ENCODE measurements around the gene CNFN.
A peak's percentile ranks its signal among the peaks of the same experiment; 100 is the strongest.

The CNFN gene, protein sequence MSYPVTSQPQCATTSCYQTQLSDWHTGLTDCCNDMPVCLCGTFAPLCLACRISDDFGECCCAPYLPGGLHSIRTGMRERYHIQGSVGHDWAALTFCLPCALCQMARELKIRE

DNA sequence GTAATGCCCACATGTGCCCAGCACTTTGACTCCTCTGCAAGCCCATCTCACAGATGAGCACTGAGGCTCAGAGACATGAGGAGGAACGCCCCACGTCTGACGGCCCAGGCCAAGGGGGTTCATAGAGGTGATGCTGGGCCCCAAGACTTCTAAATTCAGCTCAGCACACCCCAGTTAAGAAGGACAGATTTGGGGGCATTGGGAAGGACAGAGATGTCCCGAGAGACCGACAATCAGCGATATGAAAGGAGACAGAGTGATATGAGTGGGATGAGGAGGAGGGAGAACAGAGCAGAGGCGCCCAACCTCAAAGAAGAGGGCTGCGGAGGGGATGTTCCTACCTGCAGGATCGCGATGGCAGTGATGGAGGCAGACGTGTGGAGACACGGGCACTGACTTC lies at the start of gene CNFN:
CNFN (minus strand) TSS at position 399 of the 400 bp plus-strand sequence. CDS start 1,260 bp downstream, outside the sequence.
- DNase-seq (ENCODE audit: extremely low read depth, low read depth): no peak
- TF ChIP-seq, protein P1, sequence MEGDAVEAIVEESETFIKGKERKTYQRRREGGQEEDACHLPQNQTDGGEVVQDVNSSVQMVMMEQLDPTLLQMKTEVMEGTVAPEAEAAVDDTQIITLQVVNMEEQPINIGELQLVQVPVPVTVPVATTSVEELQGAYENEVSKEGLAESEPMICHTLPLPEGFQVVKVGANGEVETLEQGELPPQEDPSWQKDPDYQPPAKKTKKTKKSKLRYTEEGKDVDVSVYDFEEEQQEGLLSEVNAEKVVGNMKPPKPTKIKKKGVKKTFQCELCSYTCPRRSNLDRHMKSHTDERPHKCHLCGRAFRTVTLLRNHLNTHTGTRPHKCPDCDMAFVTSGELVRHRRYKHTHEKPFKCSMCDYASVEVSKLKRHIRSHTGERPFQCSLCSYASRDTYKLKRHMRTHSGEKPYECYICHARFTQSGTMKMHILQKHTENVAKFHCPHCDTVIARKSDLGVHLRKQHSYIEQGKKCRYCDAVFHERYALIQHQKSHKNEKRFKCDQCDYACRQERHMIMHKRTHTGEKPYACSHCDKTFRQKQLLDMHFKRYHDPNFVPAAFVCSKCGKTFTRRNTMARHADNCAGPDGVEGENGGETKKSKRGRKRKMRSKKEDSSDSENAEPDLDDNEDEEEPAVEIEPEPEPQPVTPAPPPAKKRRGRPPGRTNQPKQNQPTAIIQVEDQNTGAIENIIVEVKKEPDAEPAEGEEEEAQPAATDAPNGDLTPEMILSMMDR (IDR thresholded peaks at IDR 0.05; ENCODE audit: low read depth, low read length): no peak

DNA sequence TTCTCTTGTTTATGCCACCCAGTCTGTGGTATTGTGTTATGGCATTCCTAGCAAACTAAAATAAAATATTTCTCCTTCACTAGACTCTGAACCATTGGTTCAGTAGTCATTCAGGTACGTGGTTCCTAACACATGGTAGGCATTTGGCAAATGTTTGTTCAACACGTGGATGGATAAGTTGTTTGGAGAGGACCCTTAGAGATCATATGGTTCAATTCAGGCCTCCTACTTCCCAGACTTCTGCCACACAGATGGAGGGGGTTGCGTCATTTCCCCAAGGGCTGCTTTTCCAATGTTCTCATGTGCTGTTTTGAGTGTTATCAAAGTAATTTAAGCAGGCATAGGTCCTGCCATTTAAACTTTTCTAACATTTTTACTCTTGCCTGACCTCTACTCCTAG lies 45.9 kb upstream of the CNFN start:
- no peak for DNase-seq (ENCODE audit: extremely low read depth, low read depth)
- TF ChIP-seq, protein P1 (IDR thresholded peaks at IDR 0.05; ENCODE audit: low read depth, low read length): no peak

DNA sequence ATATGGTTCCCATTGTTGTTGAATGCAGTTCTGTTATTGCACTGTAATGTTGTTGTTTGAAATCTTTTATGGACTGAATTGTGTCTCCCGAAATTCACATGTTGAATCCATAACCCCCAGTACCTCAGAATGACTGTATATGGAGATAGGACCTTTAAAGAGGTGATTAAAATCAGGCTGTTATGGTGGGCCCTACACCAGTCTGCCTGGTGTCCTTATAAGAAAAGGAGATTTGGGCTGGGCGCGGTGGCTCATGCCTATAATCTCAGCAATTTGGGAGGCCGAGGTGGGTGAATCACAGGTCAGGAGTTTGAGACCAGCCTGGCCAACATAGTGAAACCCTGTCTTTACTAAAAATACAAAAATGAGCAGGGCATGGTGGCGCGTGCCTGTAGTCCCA lies 45.2 kb upstream of the CNFN start:
- TF ChIP-seq, protein P1 (IDR thresholded peaks at IDR 0.05; ENCODE audit: low read depth, low read length): no peak
- DNase-seq (ENCODE audit: extremely low read depth, low read depth): no peak

DNA sequence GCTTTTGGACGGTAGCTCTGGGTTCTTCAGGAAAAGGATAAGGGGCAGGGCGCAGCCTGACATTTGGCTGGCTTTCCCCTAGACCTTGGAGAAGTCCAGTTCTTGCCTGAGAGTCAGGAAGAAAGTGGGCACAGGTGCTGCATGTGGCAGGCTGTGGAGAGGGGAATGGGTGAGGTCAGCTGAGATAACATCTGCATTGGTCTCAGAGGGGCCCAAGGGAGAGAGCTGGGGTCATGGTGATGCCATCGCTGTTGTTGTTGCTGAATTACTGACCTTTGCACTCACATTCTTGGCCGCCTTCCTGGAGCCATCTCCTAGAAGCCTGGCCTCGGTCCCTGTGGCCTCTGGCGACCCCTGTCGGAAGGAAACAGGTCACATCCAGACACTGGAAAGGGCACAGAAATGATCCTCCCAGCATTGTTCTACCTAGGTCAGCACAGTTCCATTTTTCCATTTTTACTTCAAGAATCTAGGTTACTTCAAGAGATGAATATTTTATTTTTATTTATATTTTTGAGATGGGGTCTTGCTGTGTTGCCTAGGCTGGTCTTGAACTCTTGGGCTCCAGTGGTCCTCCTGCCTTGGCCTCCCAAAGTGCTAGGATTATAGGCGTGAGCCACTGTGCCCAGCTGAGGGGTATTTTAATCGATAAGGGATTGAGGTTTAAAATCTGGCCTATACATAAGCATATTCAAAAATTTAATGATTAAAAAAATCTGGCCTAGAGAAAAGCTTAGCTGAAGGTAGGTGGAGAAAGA lies 43.6 kb upstream of the CNFN start:
- no peak for DNase-seq (ENCODE audit: extremely low read depth, low read depth)
- TF ChIP-seq, protein P1 (IDR thresholded peaks at IDR 0.05; ENCODE audit: low read depth, low read length): peak; percentile 53

DNA sequence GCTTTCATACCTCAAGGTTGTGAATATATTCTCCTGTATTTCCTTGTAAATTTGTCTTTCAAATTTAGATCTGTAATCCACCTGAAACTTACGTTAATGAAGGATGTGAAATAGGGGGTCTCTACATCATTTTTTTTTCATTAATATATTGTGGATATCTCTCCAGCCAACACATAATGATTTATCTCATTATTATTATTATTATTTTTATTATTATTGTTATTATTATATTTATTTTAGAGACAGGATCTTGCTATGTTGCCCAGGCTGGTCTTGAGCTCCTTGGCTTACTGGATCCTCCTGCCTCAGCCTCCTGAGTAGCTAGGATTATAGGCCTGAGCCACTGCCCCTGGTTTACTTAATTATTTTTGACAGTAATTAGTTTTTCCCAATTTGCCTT lies 41.4 kb upstream of the CNFN start:
- TF ChIP-seq, protein P1 (IDR thresholded peaks at IDR 0.05; ENCODE audit: low read depth, low read length): no peak
- no peak for DNase-seq (ENCODE audit: extremely low read depth, low read depth)

DNA sequence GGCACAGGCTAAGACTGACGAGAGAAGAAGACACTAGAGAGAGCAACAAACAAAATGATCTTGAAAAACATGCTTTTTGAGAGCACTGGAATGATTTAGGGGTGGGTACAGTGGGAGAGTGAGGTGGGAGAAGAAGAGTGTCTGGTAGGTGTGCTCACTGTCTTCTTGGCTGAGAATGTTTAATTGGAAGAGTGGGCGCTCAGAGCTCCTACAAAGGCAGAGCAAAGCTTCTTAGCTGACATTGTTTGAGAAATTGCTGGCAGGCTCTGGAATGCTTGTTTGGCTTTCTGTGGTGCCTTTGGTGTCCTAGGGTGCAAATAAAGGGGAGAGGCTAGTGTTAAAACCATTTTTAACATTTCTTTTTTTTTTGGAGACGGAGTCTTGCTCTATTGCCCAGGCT lies 38.6 kb upstream of the CNFN start:
- DNase-seq (ENCODE audit: extremely low read depth, low read depth): no peak
- TF ChIP-seq, protein P1 (IDR thresholded peaks at IDR 0.05; ENCODE audit: low read depth, low read length): no peak

DNA sequence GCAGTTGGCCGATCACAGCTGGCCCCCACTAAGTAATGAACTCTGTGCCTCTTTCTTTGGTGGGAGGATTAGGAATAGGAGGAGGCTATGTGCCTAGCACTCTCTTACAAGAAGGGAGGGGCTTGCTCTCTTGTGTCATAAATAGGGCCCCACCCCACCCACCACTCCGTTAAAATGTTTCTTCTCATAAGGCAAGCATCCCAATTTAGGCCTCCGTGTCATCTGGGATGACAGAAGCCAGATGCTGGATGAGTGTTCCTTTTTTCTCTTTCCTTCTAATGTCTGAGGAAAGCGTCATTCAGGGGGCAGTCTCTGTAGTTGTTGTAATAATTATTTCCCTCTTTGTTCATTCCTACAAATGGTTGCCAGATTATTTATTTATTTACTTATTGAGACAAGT lies 37.2 kb upstream of the CNFN start, which contains the start of gene LIPE:
LIPE (minus strand) TSS at position 76 of the 400 bp plus-strand sequence. CDS start 239 bp downstream, outside the sequence.
- TF ChIP-seq, protein P1 (IDR thresholded peaks at IDR 0.05; ENCODE audit: low read depth, low read length): no peak
- no peak for DNase-seq (ENCODE audit: extremely low read depth, low read depth)
